ENCODE data around the gene ING4.

DNA sequence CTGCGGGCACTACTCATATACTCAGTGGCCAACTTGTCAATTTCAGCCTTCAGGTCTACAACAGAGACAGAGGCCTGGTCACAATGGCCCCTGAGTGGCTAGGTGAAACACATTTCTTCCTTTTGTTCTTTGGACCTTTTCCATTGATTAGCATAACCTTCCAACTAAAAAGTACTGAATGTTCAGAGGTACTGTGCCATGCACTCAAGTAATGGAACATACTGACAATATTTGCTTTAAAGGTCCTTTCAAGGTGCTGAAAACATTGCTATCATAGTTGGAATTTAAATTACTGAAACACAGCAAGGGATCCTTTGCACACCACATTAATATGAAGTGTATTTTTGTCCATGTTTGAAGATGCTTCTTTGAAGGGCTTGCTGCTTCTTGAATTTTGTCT, 9.6 kb downstream of the ING4 start:
- TF ChIP-seq, protein P1, sequence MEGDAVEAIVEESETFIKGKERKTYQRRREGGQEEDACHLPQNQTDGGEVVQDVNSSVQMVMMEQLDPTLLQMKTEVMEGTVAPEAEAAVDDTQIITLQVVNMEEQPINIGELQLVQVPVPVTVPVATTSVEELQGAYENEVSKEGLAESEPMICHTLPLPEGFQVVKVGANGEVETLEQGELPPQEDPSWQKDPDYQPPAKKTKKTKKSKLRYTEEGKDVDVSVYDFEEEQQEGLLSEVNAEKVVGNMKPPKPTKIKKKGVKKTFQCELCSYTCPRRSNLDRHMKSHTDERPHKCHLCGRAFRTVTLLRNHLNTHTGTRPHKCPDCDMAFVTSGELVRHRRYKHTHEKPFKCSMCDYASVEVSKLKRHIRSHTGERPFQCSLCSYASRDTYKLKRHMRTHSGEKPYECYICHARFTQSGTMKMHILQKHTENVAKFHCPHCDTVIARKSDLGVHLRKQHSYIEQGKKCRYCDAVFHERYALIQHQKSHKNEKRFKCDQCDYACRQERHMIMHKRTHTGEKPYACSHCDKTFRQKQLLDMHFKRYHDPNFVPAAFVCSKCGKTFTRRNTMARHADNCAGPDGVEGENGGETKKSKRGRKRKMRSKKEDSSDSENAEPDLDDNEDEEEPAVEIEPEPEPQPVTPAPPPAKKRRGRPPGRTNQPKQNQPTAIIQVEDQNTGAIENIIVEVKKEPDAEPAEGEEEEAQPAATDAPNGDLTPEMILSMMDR (IDR thresholded peaks at IDR 0.05): no peak
- no peak for TF ChIP-seq POLR2AphosphoS5 (IDR thresholded peaks at IDR 0.05)
- no peak for TF ChIP-seq POLR2A (IDR thresholded peaks at IDR 0.05)
- no peak for TF ChIP-seq EP300 (IDR thresholded peaks at IDR 0.05)

Data from stomach (tissue), 4 donors.